HCT116 (cell line): Measurements from ENCODE around the gene SRA1. TPM values are rescaled to one million over a fixed set of nuclear protein-coding genes. Genes with fewer than 3 reads are reported as not detected.
"Not testable (repeated sequence)": the region's sequence is repeated elsewhere in the genome, so short reads cannot be mapped to it uniquely, and the experiment has no call there.

Experiments used
- ATAC-seq: fragments of 200-7000 bp; cut with Tn5 transposase; 2 replicates; pipeline ENCODE4 v1.9.1; 2020; ENCODE audit warnings: mild to moderate bottlenecking, moderate library complexity
- BruUV-seq: library from RNA; stranded (reverse); fragments of 400-500 nt; replicated peaks from 2 replicates; lab custom pipeline; 2021; lab: Mats Ljungman, UMichigan
- CTCF ChIA-PET: fragments of 300-600 bp; sonication (Branson Sonifier 250); formaldehyde crosslinking; loops from one replicate; lab custom pipeline; 2021; ENCODE audit warnings: antibody characterized with exemption; lab: Charles Lee
- POLR2A ChIA-PET: fragments of 300-600, 350-600 bp; sonication (Branson Sonifier 250); formaldehyde crosslinking; loops from one replicate; lab custom pipeline; 2021; ENCODE audit warnings: antibody characterized with exemption; lab: Charles Lee
- RAD21 ChIA-PET, 2 experiments: fragments of 300-600 bp; sonication (Branson Sonifier 250); formaldehyde crosslinking; loops; one replicate each; lab custom pipeline; 2023; ENCODE audit warnings: low total read pairs in 2 of 2; ENCODE audit not compliant: uncharacterized antibody in 2 of 2, unreplicated experiment in 2 of 2, low non-redundant PET in 1 of 2; lab: Charles Lee
- DNase-seq: peaks from one replicate; pipeline ENCODE4 v3.0.0-alpha.2; 2010; ENCODE audit warnings: low read depth, low spot score
- H2AFZ ChIP-seq: fragments of 200-600 bp; shearing (Covaris generic), sonication (generic); 2 replicates; pipeline ENCODE4 v1.6.1; 2017; ENCODE audit warnings: low read depth, mixed run types, mixed read lengths, antibody characterized with exemption, low read length; ENCODE audit not compliant: poor library complexity, severe bottlenecking
- H3K27ac ChIP-seq: 2 replicates; pipeline ENCODE4 v1.5.1; 2012; ENCODE audit warnings: low read depth, low read length
- H3K27me3 ChIP-seq: fragments of 200-600 bp; sonication (generic); 2 replicates; pipeline ENCODE4 v1.6.1; 2016; ENCODE audit warnings: mixed run types, low read length, mixed read lengths; ENCODE audit not compliant: insufficient read depth
- H3K36me3 ChIP-seq, 2 experiments: fragments of 200-500 bp in 1 of 2; fragments of 200-600 bp in 1 of 2; sonication (Bioruptor generic) in 1 of 2; sonication (generic) in 1 of 2; 2 replicates each; pipeline versions ENCODE4 v1.5.1 to v1.6.1; 2014 to 2016; ENCODE audit warnings: low read length in 2 of 2, inconsistent platforms in 1 of 2, mixed read lengths in 1 of 2, mixed run types in 1 of 2; ENCODE audit not compliant: insufficient read depth in 2 of 2, control insufficient read depth in 1 of 2
- H3K4me1 ChIP-seq, 2 experiments: fragments of 200-600 bp in 1 of 2; sonication (generic) in 1 of 2; 2 replicates each; pipeline versions ENCODE4 v1.5.1 to v1.6.1; 2012 to 2017; ENCODE audit warnings: low read length in 2 of 2, inconsistent platforms in 1 of 2, mild to moderate bottlenecking in 1 of 2, mixed read lengths in 1 of 2, mixed run types in 1 of 2, moderate library complexity in 1 of 2; ENCODE audit not compliant: insufficient read depth in 2 of 2, control insufficient read depth in 1 of 2
- H3K4me2 ChIP-seq: fragments of 200-600 bp; sonication (generic); 2 replicates; pipeline ENCODE4 v1.6.1; 2017; ENCODE audit warnings: mixed run types, low read length, mixed read lengths
- H3K4me3 ChIP-seq, 2 experiments: fragments of 200-600 bp in 1 of 2; sonication (generic) in 1 of 2; replicated peaks in 1 of 2; 2 replicates each; pipeline ENCODE4 v1.5.1; 2011 to 2016; ENCODE audit warnings: low read length in 2 of 2, control low read depth in 1 of 2, low read depth in 1 of 2, mild to moderate bottlenecking in 1 of 2, mixed read lengths in 1 of 2, mixed run types in 1 of 2
- H3K79me2 ChIP-seq: fragments of 200-600 bp; sonication (generic); 2 replicates; pipeline ENCODE4 v1.6.1; 2017; ENCODE audit warnings: mild to moderate bottlenecking, mixed run types, low read length, moderate library complexity, mixed read lengths; ENCODE audit not compliant: insufficient read depth
- H3K9ac ChIP-seq: fragments of 200-600 bp; sonication (generic); 2 replicates; pipeline ENCODE4 v1.6.1; 2016; ENCODE audit warnings: low read length, mixed read lengths
- H3K9me2 ChIP-seq: fragments of 200-600 bp; sonication (generic), shearing (Covaris generic); 2 replicates; pipeline ENCODE4 v1.6.1; 2017; ENCODE audit warnings: mixed run types, mild to moderate bottlenecking, moderate library complexity; ENCODE audit not compliant: insufficient read depth
- H3K9me3 ChIP-seq, 2 experiments: fragments of 200-500 bp in 1 of 2; fragments of 200-600 bp in 1 of 2; sonication (Bioruptor generic) in 1 of 2; sonication (generic) in 1 of 2; 2 replicates each; pipeline ENCODE4 v1.6.1; 2014 to 2017; ENCODE audit warnings: low read length in 2 of 2, mixed read lengths in 2 of 2, inconsistent platforms in 1 of 2, low read depth in 1 of 2, mild to moderate bottlenecking in 1 of 2, mixed run types in 1 of 2, moderate library complexity in 1 of 2; ENCODE audit not compliant: control insufficient read depth in 1 of 2, insufficient read depth in 1 of 2
- H4K20me1 ChIP-seq: fragments of 200-600 bp; sonication (generic), shearing (Covaris generic); 2 replicates; pipeline ENCODE4 v1.6.1; 2017; ENCODE audit warnings: mixed run types, mild to moderate bottlenecking, moderate library complexity; ENCODE audit not compliant: insufficient read depth
- ATF3 ChIP-seq: IDR thresholded peaks from 2 replicates; pipeline ENCODE4 v1.6.1; 2012
- CBX3 ChIP-seq: IDR thresholded peaks from 2 replicates; pipeline ENCODE4 v1.6.1; 2012; ENCODE audit warnings: low read depth
- CEBPB ChIP-seq: IDR thresholded peaks from 2 replicates; pipeline ENCODE4 v1.6.1; 2012; ENCODE audit warnings: low read depth
- EGR1 ChIP-seq: IDR thresholded peaks from 2 replicates; pipeline ENCODE4 v1.6.1; 2012; ENCODE audit warnings: low read depth
- EZH2 ChIP-seq: fragments of 200-600 bp; sonication (generic); IDR thresholded peaks from 2 replicates; pipeline ENCODE4 v1.6.1; 2017; ENCODE audit warnings: antibody characterized with exemption, mixed run types
- MAX ChIP-seq: IDR thresholded peaks from 2 replicates; pipeline ENCODE4 v1.6.1; 2012
- POLR2AphosphoS5 ChIP-seq: IDR thresholded peaks from 2 replicates; pipeline ENCODE4 v1.6.1; 2011; ENCODE audit warnings: mild to moderate bottlenecking, low read depth, low read length, moderate library complexity
- REST ChIP-seq: IDR thresholded peaks from 2 replicates; pipeline ENCODE4 v1.6.1; 2012; ENCODE audit warnings: low read depth
- SIN3A ChIP-seq: IDR thresholded peaks from 2 replicates; pipeline ENCODE4 v1.6.1; 2012; ENCODE audit warnings: low read depth
- SP1 ChIP-seq: IDR thresholded peaks from 2 replicates; pipeline ENCODE4 v1.6.1; 2012; ENCODE audit warnings: low read depth
- SRF ChIP-seq: IDR thresholded peaks from 2 replicates; pipeline ENCODE4 v1.6.1; 2012; ENCODE audit warnings: low read depth
- ZBTB33 ChIP-seq: IDR thresholded peaks from 2 replicates; pipeline ENCODE4 v1.6.1; 2011; ENCODE audit warnings: mild to moderate bottlenecking, low read length, moderate library complexity; ENCODE audit not compliant: insufficient replicate concordance; ENCODE audit errors: extremely low read depth
- ZFX ChIP-seq: fragments of 450-650 bp; IDR thresholded peaks from 2 replicates; pipeline ENCODE4 v1.6.1; 2017
- ZNF274 ChIP-seq: fragments of 200-500 bp; sonication (Bioruptor generic); IDR thresholded peaks from 2 replicates; pipeline ENCODE4 v1.6.1; 2014; ENCODE audit warnings: mild to moderate bottlenecking, low read depth, low read length, inconsistent platforms
- intact Hi-C: fragments of 100-400 bp; cut with micrococcal nuclease; formaldehyde crosslinking; loops from 2 replicates; pipeline ENCODE4 v1.10.0; 2022
- total RNA-seq: library from RNA; stranded (reverse); gene quantifications from one replicate; pipeline ENCODE4 v1.2.1, GENCODE V29; 2021; ENCODE audit not compliant: unreplicated experiment

SRA1 gene
- total RNA-seq, 1 experiment from 2014 or later, result 41.7 TPM

GRCh38 chr5:140587495-140587894 lies 30.2 kb upstream of the SRA1 start:
- Histone ChIP-seq H3K4me1 (no peaks in the 10 kb centered on the region; a peak in 1 of 4 replicates), H3K9me2 (no peaks in the 10 kb centered on the region), H3K36me3 (no peaks in the 10 kb centered on the region), H3K27me3 (no peaks in the 10 kb centered on the region), H4K20me1 (no peaks in the 10 kb centered on the region), H3K9me3 (no peaks in the 10 kb centered on the region), H3K27ac (no peak overlapping the region), H3K79me2 (no peaks in the 10 kb centered on the region), H2AFZ (no peak overlapping the region)
- ChIA-PET RAD21 (interaction anchor here in 1 of 2 experiments (0.7 kb wide), 1 partner anchor 47 kb away, joined by 3 read pairs; no protein-coding TSS in a partner anchor), POLR2A (no interaction called here)
- ATAC-seq (no peak), DNase-seq (no peak)
- no TSS peak for BruUV-seq
- intact Hi-C loops, result no loop called here
- TF ChIP-seq EGR1 (no peak), CBX3 (no peak), SIN3A (no peak), SRF (no peak), EZH2 (no peak), ATF3 (no peak), MAX (no peak), ZFX (no peak), REST (no peak), CEBPB (no peak), ZBTB33 (no peak), ZNF274 (no peak), POLR2AphosphoS5 (no peak), SP1 (no peak)
- TF ChIP-seq, all 23 proteins: peak for 0
- Histone ChIP-seq H3K9ac (no peak overlapping the region), H3K4me3 (no peak overlapping the region), H3K4me2 (no peak overlapping the region)
- CTCF ChIA-PET, result no interaction called here

GRCh38 chr5:140579188-140579747 lies 22.0 kb upstream of the SRA1 start:
- ATAC-seq, CTCF ChIA-PET: not testable (repeated sequence)

More at GRCh38 chr5:140579188-140579747, 22.0 kb upstream of the SRA1 start:
- H3K27me3 ChIP-seq, DNase-seq, H3K9me2 ChIP-seq, POLR2A ChIA-PET, H3K4me2 ChIP-seq, H3K9me3 ChIP-seq, H3K36me3 ChIP-seq, H3K27ac ChIP-seq, BruUV-seq, H4K20me1 ChIP-seq, H3K9ac ChIP-seq, H3K4me3 ChIP-seq, RAD21 ChIA-PET, H3K4me1 ChIP-seq, H3K79me2 ChIP-seq, H2AFZ ChIP-seq: not testable (repeated sequence)
- intact Hi-C loops, result loop anchor here (5.0 kb wide), 1 partner anchor 58 kb away; the partner anchor contains the start of gene TMCO6
